HG03135 (cell line): Measurements from ENCODE around the gene ORMDL2.
"Not testable (repeated sequence)": the region's sequence is repeated elsewhere in the genome, so short reads cannot be mapped to it uniquely, and the experiment has no call there.

ENCODE experiments used
- ATAC-seq: cut with Tn5 transposase; IDR thresholded peaks from one replicate; pipeline ENCODE4 v1.9.1; 2021; ENCODE audit warnings: mild to moderate bottlenecking, moderate library complexity; ENCODE audit not compliant: unreplicated experiment

The ORMDL2 gene

GRCh38 chr12:55850401-55850800 lies 32.6 kb downstream of the ORMDL2 start:
- ATAC-seq: no peak

- no peak for ATAC-seq
Observed at GRCh38 chr12:55850893-55851292, 33.1 kb downstream of the ORMDL2 start.

DNA sequence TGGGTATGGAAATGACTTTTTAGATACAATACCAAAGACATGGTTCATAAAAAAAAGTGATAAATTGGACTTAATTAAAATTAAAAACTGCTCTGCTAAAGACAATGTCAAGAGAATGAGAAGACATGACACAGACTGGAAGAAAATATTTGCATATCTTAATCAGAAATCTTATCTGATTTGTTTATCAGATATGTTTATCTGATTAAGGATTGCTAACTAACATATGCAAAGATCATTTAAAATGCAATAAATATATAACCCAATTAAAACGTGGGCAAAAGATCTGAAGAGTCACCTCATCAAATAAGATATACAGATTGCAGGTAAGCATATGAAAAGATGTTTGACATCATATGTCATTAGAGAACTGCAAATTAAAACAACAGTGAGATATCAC lies 34.9 kb downstream of the ORMDL2 start:
- ATAC-seq: no peak

DNA sequence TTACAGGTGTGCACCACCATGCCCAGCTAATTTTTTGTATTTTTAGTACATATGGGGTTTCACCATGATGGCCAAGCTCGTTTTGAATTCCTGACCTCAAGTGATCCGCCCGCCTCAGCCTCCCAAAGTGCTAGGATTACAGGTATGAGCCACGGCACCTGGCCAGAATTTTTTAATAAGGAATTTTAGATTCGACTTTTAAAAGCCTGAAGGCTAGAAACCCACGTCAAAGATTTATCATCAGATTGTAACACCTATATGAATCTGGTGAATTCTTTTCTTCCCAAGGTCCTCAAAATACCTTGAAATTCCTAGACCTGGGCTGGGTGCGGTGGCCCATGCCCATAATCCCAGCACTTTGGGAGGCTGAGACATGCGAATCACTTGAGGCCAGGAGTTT lies 43.6 kb downstream of the ORMDL2 start:
- no peak for ATAC-seq

DNA sequence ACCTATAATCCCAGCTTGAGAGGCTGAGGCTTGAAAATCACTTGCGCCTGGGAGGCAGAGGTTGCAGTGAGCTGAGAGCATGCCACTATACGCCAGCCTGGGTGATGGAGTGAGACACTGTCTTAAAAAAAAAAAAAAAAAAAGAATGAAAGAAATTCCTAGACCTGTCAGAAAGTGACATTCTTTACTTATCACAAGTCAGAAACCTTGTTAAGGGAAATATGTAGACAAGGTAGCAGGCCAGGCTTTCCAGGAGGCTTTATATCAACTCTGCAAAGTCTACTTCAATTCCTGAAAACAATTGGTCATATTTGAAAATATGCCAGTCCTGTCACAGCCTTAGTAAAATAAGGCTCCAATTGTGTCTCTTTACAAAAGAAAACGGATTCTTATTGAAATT lies 44.0 kb downstream of the ORMDL2 start:
- no peak for ATAC-seq

DNA sequence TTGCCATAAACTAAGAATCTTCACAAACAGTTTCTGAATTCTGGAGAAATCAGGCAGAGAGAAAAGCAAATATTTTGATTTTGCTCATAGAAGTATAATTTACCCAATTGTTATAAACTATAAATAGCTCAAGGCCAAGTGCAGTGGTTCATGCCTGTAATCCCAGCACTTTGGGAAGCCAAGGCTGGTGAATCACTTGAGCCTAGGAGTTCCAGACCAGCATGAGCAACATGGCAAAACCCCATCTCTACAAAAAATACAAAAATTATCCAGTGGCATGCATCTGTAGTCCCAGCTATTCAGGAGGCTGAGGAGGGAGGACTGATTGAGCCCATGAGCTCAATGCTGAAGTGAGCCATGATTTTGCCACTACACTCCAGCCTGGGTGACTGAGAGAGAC lies 44.4 kb downstream of the ORMDL2 start:
- no peak for ATAC-seq

- not testable (repeated sequence) for ATAC-seq
Observed at GRCh38 chr12:55862931-55863330, 45.1 kb downstream of the ORMDL2 start.

- no peak for ATAC-seq
Observed at GRCh38 chr12:55865327-55865726, 47.5 kb downstream of the ORMDL2 start.

DNA sequence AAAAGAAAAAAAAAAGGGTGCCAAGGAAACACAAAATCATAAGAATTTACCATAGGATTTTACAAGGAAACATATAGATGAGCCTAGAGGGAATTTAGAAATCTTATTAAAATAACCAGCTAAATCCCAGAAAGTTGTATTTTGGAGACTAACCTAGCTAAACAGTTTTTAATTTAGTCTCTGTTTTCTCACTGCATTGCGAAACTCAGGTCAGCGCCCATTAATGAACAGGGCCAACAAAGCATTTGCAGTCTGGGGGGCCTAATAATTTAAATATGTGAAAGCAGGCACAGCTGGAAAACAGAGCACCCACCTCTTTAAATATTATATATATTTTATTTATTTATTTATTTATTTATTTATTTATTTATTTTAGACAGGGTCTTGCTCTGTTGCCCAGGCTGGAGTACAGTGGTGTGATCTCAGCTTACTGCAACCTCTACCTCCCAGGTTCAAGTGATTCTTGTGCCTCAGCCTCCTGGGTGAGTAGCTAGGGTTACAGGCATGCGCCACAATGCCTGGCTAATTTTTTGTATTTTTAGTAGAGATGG lies 48.7 kb downstream of the ORMDL2 start:
- ATAC-seq: not testable (repeated sequence)
